Central memory CD8-positive, alpha-beta T cell (primary cell): ENCODE results near the gene TRAF6.
"Not testable (repeated sequence)": the region's sequence is repeated elsewhere in the genome, so short reads cannot be mapped to it uniquely, and the experiment has no call there.

Experiments
- ATAC-seq: fragments of 150-1000 bp; cut with Tn5 transposase; replicated peaks from 2 replicates; pipeline ENCODE4 v1.10.0; 2022; ENCODE audit warnings: mild to moderate bottlenecking, moderate FRiP score, moderate number of reproducible peaks; ENCODE audit not compliant: poor library complexity, severe bottlenecking; ENCODE audit errors: extremely low read depth
- DNase-seq, 2 donors: peaks; one replicate each; pipeline ENCODE4 v3.0.0; 2021; ENCODE audit warnings: low spot score in 2 of 2
- H3K27ac Mint-ChIP-seq: one replicate; pipeline ENCODE4 v1.8.0; 2022; ENCODE audit warnings: low read depth, mild to moderate bottlenecking, moderate library complexity, mixed read lengths
- H3K27me3 Mint-ChIP-seq: one replicate; pipeline ENCODE4 v1.8.0; 2022; ENCODE audit warnings: mixed read lengths
- H3K36me3 Mint-ChIP-seq: one replicate; pipeline ENCODE4 v1.8.0; 2022; ENCODE audit warnings: mild to moderate bottlenecking, moderate library complexity, mixed read lengths; ENCODE audit not compliant: insufficient read depth
- H3K4me1 Mint-ChIP-seq: one replicate; pipeline ENCODE4 v1.8.0; 2022; ENCODE audit warnings: mixed read lengths
- H3K4me3 Mint-ChIP-seq: one replicate; pipeline ENCODE4 v1.8.0; 2022; ENCODE audit warnings: mild to moderate bottlenecking, moderate library complexity, mixed read lengths
- H3K9me3 Mint-ChIP-seq: one replicate; pipeline ENCODE4 v1.8.0; 2022; ENCODE audit warnings: mixed read lengths

Gene TRAF6

GRCh38 chr11:36511062-36511461 is 990 bp upstream of the TRAF6 start:
- not testable (repeated sequence) for DNase-seq, H3K9me3 Mint-ChIP-seq, ATAC-seq
- H3K4me1 Mint-ChIP-seq: peaks cover 25% of the 10 kb centered on the region
- H3K27ac Mint-ChIP-seq: peak overlapping the region; percentile 98
- peak overlapping the region; percentile 95 for H3K4me3 Mint-ChIP-seq
- peaks cover 10% of the 10 kb centered on the region for H3K36me3 Mint-ChIP-seq
- peaks cover 27% of the 10 kb centered on the region for H3K27me3 Mint-ChIP-seq

- Mint-ChIP-seq H3K27ac (peak overlapping the region; percentile 98), H3K27me3 (peaks cover 27% of the 10 kb centered on the region), H3K9me3 (no peaks in the 10 kb centered on the region), H3K4me1 (peaks cover 28% of the 10 kb centered on the region), H3K4me3 (peak overlapping the region; percentile 95), H3K36me3 (peaks cover 10% of the 10 kb centered on the region)
- DNase-seq (no peak), ATAC-seq (no peak)
These were observed 496 bp upstream of the TRAF6 start for GRCh38 chr11:36510594-36510942.

GRCh38 chr11:36509201-36509639 is 852 bp downstream of the TRAF6 start:
- DNase-seq (no peak), ATAC-seq (peak; percentile 33)
- no peaks in the 10 kb centered on the region for H3K9me3 Mint-ChIP-seq
- H3K27ac Mint-ChIP-seq: peak overlapping the region; percentile 98
- H3K27me3 Mint-ChIP-seq: peaks cover 16% of the 10 kb centered on the region
- H3K4me3 Mint-ChIP-seq: peak overlapping the region; percentile 95
- peaks cover 12% of the 10 kb centered on the region for H3K36me3 Mint-ChIP-seq
- peaks cover 41% of the 10 kb centered on the region for H3K4me1 Mint-ChIP-seq

- Mint-ChIP-seq H3K4me3 (peak overlapping the region; percentile 95), H3K27me3 (peaks cover 11% of the 10 kb centered on the region), H3K27ac (peak overlapping the region; percentile 98), H3K4me1 (peaks cover 42% of the 10 kb centered on the region), H3K36me3 (peaks cover 16% of the 10 kb centered on the region), H3K9me3 (no peaks in the 10 kb centered on the region)
- ATAC-seq: no peak
- no peak for DNase-seq
These were observed 1.3 kb downstream of the TRAF6 start for GRCh38 chr11:36508743-36509142.

- Mint-ChIP-seq H3K27ac (peak overlapping the region; percentile 98), H3K4me1 (peaks cover 48% of the 10 kb centered on the region)
- ATAC-seq: no peak
These were observed 2.1 kb downstream of the TRAF6 start for GRCh38 chr11:36507824-36508489.

GRCh38 chr11:36501236-36501635 is 8.8 kb downstream of the TRAF6 start:
- no peaks in the 10 kb centered on the region for H3K27me3 Mint-ChIP-seq
- DNase-seq (no peak), ATAC-seq (no peak)
- no peaks in the 10 kb centered on the region for H3K9me3 Mint-ChIP-seq
- peaks cover 48% of the 10 kb centered on the region for H3K4me1 Mint-ChIP-seq
- no peak overlapping the region for H3K27ac Mint-ChIP-seq
- no peak overlapping the region for H3K4me3 Mint-ChIP-seq
- peaks cover 44% of the 10 kb centered on the region for H3K36me3 Mint-ChIP-seq

More at GRCh38 chr11:36507824-36508489, 2.1 kb downstream of the TRAF6 start:
- peaks cover 18% of the 10 kb centered on the region for H3K36me3 Mint-ChIP-seq
- peaks cover 4% of the 10 kb centered on the region for H3K27me3 Mint-ChIP-seq
- no peak for DNase-seq
- peak overlapping the region; percentile 95 for H3K4me3 Mint-ChIP-seq
- no peaks in the 10 kb centered on the region for H3K9me3 Mint-ChIP-seq

- Mint-ChIP-seq H3K27me3 (no peaks in the 10 kb centered on the region), H3K27ac (peak overlapping the region; percentile 5)
- no peak for DNase-seq
These were observed 9.8 kb downstream of the TRAF6 start for GRCh38 chr11:36500315-36500721.

GRCh38 chr11:36499315-36499714 is 10.8 kb downstream of the TRAF6 start:
- ATAC-seq (no peak), DNase-seq (no peak)
- Mint-ChIP-seq H3K27me3 (no peaks in the 10 kb centered on the region), H3K27ac (peak overlapping the region; percentile 5), H3K36me3 (peaks cover 49% of the 10 kb centered on the region), H3K4me3 (no peak overlapping the region), H3K9me3 (no peaks in the 10 kb centered on the region), H3K4me1 (peaks cover 33% of the 10 kb centered on the region)

More at GRCh38 chr11:36500315-36500721, 9.8 kb downstream of the TRAF6 start:
- no peaks in the 10 kb centered on the region for H3K9me3 Mint-ChIP-seq
- peaks cover 41% of the 10 kb centered on the region for H3K4me1 Mint-ChIP-seq
- H3K36me3 Mint-ChIP-seq: peaks cover 48% of the 10 kb centered on the region
- H3K4me3 Mint-ChIP-seq: no peak overlapping the region
- ATAC-seq: no peak

- H3K36me3 Mint-ChIP-seq: peaks cover 47% of the 10 kb centered on the region
- DNase-seq (no peak), ATAC-seq (no peak)
- H3K9me3 Mint-ChIP-seq: no peaks in the 10 kb centered on the region
- H3K27ac Mint-ChIP-seq: no peak overlapping the region
- peaks cover 30% of the 10 kb centered on the region for H3K4me1 Mint-ChIP-seq
- H3K4me3 Mint-ChIP-seq: no peak overlapping the region
- no peaks in the 10 kb centered on the region for H3K27me3 Mint-ChIP-seq
These were observed 11.4 kb downstream of the TRAF6 start for GRCh38 chr11:36498721-36499120.

- Mint-ChIP-seq H3K9me3 (no peaks in the 10 kb centered on the region), H3K36me3 (peaks cover 56% of the 10 kb centered on the region), H3K27me3 (no peaks in the 10 kb centered on the region), H3K27ac (no peak overlapping the region), H3K4me3 (no peak overlapping the region), H3K4me1 (peaks cover 22% of the 10 kb centered on the region)
- DNase-seq (no peak), ATAC-seq (no peak)
These were observed 16.7 kb downstream of the TRAF6 start for GRCh38 chr11:36493332-36493731.

- peaks cover 27% of the 10 kb centered on the region for H3K4me1 Mint-ChIP-seq
- no peak overlapping the region for H3K4me3 Mint-ChIP-seq
- DNase-seq (no peak), ATAC-seq (peak; percentile 43)
- H3K27me3 Mint-ChIP-seq: no peaks in the 10 kb centered on the region
- no peaks in the 10 kb centered on the region for H3K9me3 Mint-ChIP-seq
- H3K36me3 Mint-ChIP-seq: peaks cover 52% of the 10 kb centered on the region
- no peak overlapping the region for H3K27ac Mint-ChIP-seq
These were observed 17.3 kb downstream of the TRAF6 start for GRCh38 chr11:36492724-36493304.

- peaks cover 35% of the 10 kb centered on the region for H3K4me1 Mint-ChIP-seq
- ATAC-seq: no peak
- H3K4me3 Mint-ChIP-seq: no peak overlapping the region
- H3K27ac Mint-ChIP-seq: no peak overlapping the region
- peaks cover 47% of the 10 kb centered on the region for H3K36me3 Mint-ChIP-seq
- H3K27me3 Mint-ChIP-seq: no peaks in the 10 kb centered on the region
- no peak for DNase-seq
- no peaks in the 10 kb centered on the region for H3K9me3 Mint-ChIP-seq
These were observed 19.9 kb downstream of the TRAF6 start for GRCh38 chr11:36490026-36490806.
